Measurements from ENCODE around the gene BICC1. TPM values are rescaled to one million over a fixed set of nuclear protein-coding genes. Genes with fewer than 3 reads are reported as not detected.

Gene BICC1
- total and polyA plus RNA-seq, 2 experiments from 2014 or later, result 5.8 to 20.4 TPM

GRCh38 chr10:58560068-58560467, 47.4 kb downstream of the BICC1 start:
- Histone ChIP-seq H3K27ac (no peak overlapping the region), H3K27me3 (no peaks in the 10 kb centered on the region), H4K20me1 (ENCODE audit: insufficient read depth, poor library complexity, severe bottlenecking) (no peaks in the 10 kb centered on the region), H3K9me3 (ENCODE audit: low read depth) (peaks cover 20% of the 10 kb centered on the region), H3K36me3 (replicated peaks; ENCODE audit: insufficient read depth, low read depth) (no peaks in the 10 kb centered on the region), H2AFZ (no peak overlapping the region), H3K4me2 (no peak overlapping the region), H3K79me2 (peaks cover 72% of the 10 kb centered on the region), H3K4me1 (ENCODE audit: insufficient read depth) (no peaks in the 10 kb centered on the region), H3K4me3 (no peak overlapping the region), H3K9me2 (replicated peaks; ENCODE audit: insufficient read depth) (no peaks in the 10 kb centered on the region)
- 90% methylated on average over 2 of the region's 2 CpGs for WGBS (ENCODE audit: low lambda C conversion rate, missing lambda C conversion rate)
- TF ChIP-seq CTCF (IDR thresholded peaks at IDR 0.05; ENCODE audit: poor library complexity) (no peak), EZH2phosphoT487 (IDR thresholded peaks at IDR 0.05; ENCODE audit: low read depth, severe bottlenecking, unreplicated experiment) (no peak), EZH2 (IDR thresholded peaks at IDR 0.05; ENCODE audit: borderline replicate concordance) (no peak)
- no peak for DNase-seq (ENCODE audit: low spot score)

GRCh38 chr10:58565271-58565670, 52.6 kb downstream of the BICC1 start:
- Histone ChIP-seq H3K27me3 (no peaks in the 10 kb centered on the region), H3K36me3 (replicated peaks; ENCODE audit: insufficient read depth, low read depth) (no peaks in the 10 kb centered on the region), H3K27ac (no peak overlapping the region), H3K9me2 (replicated peaks; ENCODE audit: insufficient read depth) (no peaks in the 10 kb centered on the region), H3K4me3 (no peak overlapping the region), H3K4me2 (no peak overlapping the region), H3K79me2 (peaks cover 66% of the 10 kb centered on the region), H4K20me1 (ENCODE audit: insufficient read depth, poor library complexity, severe bottlenecking) (no peaks in the 10 kb centered on the region), H3K4me1 (ENCODE audit: insufficient read depth) (no peaks in the 10 kb centered on the region), H2AFZ (no peak overlapping the region), H3K9me3 (ENCODE audit: low read depth) (peaks cover 20% of the 10 kb centered on the region)
- DNase-seq (ENCODE audit: low spot score), result no peak
- WGBS (ENCODE audit: low lambda C conversion rate, missing lambda C conversion rate), result 98% methylated on average over 2 of the region's 2 CpGs
- TF ChIP-seq EZH2phosphoT487 (IDR thresholded peaks at IDR 0.05; ENCODE audit: low read depth, severe bottlenecking, unreplicated experiment) (no peak), CTCF (IDR thresholded peaks at IDR 0.05; ENCODE audit: poor library complexity) (no peak), EZH2 (IDR thresholded peaks at IDR 0.05; ENCODE audit: borderline replicate concordance) (no peak)

GRCh38 chr10:58567652-58568051, 55.0 kb downstream of the BICC1 start:
- 64% methylated on average over 1 of the region's 1 CpG for WGBS (ENCODE audit: low lambda C conversion rate, missing lambda C conversion rate)

More at GRCh38 chr10:58567652-58568051, 55.0 kb downstream of the BICC1 start:
- no peak overlapping the region for H3K4me2 ChIP-seq
- no peaks in the 10 kb centered on the region for H3K4me1 ChIP-seq (ENCODE audit: insufficient read depth)
- H3K27ac ChIP-seq, result no peak overlapping the region
- H2AFZ ChIP-seq, result no peak overlapping the region
- H3K9me2 ChIP-seq (replicated peaks; ENCODE audit: insufficient read depth), result no peaks in the 10 kb centered on the region
- H3K9me3 ChIP-seq (ENCODE audit: low read depth), result peaks cover under 1% of the 10 kb centered on the region
- no peaks in the 10 kb centered on the region for H4K20me1 ChIP-seq (ENCODE audit: insufficient read depth, poor library complexity, severe bottlenecking)
- peaks cover 53% of the 10 kb centered on the region for H3K79me2 ChIP-seq
- TF ChIP-seq CTCF (IDR thresholded peaks at IDR 0.05; ENCODE audit: poor library complexity) (no peak), EZH2phosphoT487 (IDR thresholded peaks at IDR 0.05; ENCODE audit: low read depth, severe bottlenecking, unreplicated experiment) (no peak), EZH2 (IDR thresholded peaks at IDR 0.05; ENCODE audit: borderline replicate concordance) (no peak)
- H3K36me3 ChIP-seq (replicated peaks; ENCODE audit: insufficient read depth, low read depth), result no peaks in the 10 kb centered on the region
- DNase-seq (ENCODE audit: low spot score), result no peak
- no peaks in the 10 kb centered on the region for H3K27me3 ChIP-seq
- no peak overlapping the region for H3K4me3 ChIP-seq
